Measurements from ENCODE around the gene OR1I1. TPM values are rescaled to one million over a fixed set of nuclear protein-coding genes. Genes with fewer than 3 reads are reported as not detected.
"Not testable (repeated sequence)": the region's sequence is repeated elsewhere in the genome, so short reads cannot be mapped to it uniquely, and the experiment has no call there.

The OR1I1 gene, protein sequence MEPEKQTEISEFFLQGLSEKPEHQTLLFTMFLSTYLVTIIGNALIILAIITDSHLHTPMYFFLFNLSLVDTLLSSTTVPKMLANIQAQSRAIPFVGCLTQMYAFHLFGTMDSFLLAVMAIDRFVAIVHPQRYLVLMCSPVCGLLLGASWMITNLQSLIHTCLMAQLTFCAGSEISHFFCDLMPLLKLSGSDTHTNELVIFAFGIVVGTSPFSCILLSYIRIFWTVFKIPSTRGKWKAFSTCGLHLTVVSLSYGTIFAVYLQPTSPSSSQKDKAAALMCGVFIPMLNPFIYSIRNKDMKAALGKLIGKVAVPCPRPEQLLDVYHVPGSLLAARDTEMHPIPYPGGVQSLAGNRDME
- not detected in 2 replicates for total RNA-seq

DNA sequence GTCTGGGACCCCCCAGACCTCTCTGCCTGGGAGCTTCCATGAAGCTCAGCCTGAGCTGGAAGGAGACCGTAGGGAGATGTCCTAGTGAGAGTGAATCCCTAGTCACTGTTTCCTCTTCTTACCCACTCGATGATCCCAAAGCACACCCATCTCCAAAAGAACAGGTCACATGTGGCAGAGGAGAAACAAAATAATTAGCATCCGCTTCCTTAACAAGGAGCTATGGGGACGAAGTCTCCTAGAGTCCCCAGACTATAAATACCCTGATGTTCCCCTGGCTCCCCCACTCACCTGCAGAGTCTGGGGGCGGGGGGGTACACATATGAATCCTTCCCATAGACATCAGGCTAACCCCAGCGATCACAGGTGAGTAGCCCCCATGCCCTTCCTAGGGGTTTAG lies at the start of gene OR1I1:
OR1I1 (plus strand) TSS at position 301 of the 400 bp plus-strand sequence. CDS start 4,855 bp downstream, outside the sequence.
- DNase-seq (ENCODE audit: low read depth, low spot score), result no peak

DNA sequence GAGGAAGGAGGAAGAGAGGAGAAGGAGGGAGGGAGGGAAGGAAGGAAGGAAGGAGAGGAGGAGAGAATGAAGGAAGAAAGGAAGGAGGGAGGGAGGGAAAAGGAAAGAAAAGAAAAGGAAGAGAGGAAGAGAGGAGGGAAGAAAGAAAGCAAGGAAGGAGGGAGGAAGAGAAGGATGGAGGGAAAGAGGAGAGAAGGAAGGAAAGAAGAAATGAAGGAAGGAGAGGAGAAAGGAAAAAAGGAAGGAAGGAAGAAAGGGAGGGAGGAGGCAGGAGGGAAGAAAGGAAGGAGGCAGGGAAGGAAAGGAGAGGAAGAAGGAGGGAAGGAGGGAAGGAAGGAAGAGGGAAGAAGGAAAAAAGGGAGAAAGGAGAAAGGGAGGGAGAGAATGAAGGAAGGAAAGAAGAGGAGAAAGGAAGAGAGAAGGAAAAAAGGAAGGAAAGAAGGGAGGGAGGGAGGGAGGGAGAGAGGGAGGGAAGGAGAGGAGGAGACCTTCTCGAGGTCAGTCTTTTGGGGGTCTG lies 46.2 kb upstream of the OR1I1 start:
- DNase-seq (ENCODE audit: low read depth, low spot score), result no peak

DNA sequence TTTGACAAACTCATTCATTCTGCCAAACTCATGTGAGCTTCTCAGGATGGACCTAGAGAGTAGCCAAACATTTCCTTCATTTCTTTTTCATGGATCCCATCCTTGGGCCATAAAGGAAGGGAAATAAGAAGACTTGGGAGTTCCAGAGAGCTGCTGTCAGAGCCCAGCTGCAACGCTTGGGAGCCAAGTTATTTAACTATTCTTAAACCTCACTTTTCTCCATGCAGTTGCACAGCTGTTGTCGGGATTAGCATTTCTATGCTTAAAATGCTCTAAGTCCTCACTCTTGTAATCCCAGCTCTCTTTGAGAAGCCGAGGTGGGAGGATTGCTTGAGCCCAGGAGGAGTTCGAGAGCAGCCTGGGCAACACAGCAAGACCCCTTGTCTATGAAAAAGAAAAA lies 44.4 kb upstream of the OR1I1 start:
- no peak for DNase-seq (ENCODE audit: low read depth, low spot score)

DNA sequence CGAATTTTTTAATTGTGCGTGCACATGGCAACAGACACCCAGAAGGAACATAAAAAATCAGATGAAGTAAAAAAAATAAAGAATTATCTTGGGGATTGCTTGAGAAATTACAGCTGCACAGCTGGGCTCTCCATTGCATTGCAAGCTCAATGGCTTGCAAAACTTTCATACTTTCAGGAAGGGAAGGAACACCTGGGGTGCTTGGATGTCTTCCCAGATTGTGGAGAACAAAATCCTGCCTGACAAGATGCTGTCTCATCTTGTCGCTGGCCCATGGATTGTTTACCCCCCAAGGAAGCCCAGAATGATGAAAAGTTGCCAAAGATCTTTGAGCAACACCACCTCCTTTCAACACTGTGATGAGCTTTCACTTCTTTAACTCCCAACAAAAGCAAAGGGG lies 43.7 kb upstream of the OR1I1 start:
- no peak for DNase-seq (ENCODE audit: low read depth, low spot score)

DNA sequence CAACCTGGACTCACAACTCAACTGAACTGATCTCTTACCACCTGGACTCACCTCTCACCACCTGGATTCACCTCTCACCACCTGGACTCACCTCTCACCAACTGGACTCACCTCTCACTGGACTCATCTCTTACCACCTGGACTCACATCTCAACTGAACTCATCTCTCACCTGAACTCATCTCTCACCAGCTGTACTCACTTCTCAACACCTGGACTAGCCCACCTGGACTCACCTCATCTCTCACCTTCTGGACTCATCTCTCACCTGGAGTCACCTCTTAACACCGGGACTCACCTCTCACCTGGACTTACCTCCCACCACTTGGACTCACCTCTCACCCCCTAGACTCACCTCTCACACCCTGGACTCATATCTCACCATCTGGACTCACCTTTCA lies 40.0 kb upstream of the OR1I1 start:
- no peak for DNase-seq (ENCODE audit: low read depth, low spot score)

DNA sequence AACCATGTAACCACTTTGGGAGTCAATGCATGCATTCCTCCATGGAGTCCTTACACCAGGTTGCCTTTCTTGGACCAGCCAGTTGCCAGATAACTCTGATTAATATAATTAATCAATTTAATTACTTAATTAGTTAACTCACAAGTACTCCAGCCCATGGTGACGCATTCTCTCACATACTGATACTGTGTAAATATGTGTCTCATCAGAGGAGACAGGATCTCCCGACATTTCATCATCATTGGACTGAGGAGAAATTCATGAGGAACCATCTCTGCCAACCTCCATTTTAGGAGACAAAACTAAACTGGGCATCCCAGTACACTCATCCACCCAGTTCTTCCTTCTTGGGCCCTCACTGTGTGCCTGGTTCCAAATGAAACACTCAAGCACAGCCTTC lies 39.2 kb upstream of the OR1I1 start:
- DNase-seq (ENCODE audit: low read depth, low spot score), result no peak

DNA sequence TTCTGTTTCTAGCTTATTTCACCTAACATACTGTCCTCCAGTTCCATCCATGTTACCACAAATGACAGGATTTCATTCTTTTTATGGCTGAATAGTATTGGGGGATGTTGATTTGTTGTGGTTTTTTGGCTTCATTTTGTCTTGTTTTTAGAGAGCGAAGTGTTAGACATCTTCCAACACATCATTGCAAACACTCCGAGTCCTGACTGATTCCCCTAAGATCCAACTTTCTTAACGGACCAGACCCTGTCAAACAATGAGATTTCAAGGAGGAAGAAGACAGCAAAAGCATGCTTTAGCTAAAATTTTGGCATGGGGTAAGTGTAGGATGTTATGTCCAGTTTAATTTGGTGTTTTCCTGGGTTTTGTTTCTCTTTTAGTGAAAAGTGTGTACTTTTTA lies 36.5 kb upstream of the OR1I1 start:
- DNase-seq (ENCODE audit: low read depth, low spot score), result no peak

DNA sequence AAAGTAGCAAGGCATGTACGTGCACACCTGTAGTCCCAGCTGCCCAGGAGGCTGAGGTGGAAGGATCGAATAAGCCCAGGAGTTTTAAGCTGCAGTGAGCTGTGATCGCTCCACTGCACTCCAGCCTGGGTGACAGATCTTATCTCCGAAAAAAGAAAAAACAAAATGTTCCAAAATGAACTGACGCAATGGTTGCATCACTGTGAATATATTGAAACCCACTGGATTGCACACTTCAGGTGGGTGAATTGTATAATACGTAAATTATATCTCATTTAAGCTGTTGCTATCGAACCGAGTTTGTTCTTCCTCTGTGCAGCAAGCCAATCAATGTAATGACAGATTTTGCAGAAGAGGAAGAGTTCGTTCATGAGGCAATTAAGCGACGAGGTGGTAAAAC lies 34.3 kb upstream of the OR1I1 start:
- no peak for DNase-seq (ENCODE audit: low read depth, low spot score)

DNA sequence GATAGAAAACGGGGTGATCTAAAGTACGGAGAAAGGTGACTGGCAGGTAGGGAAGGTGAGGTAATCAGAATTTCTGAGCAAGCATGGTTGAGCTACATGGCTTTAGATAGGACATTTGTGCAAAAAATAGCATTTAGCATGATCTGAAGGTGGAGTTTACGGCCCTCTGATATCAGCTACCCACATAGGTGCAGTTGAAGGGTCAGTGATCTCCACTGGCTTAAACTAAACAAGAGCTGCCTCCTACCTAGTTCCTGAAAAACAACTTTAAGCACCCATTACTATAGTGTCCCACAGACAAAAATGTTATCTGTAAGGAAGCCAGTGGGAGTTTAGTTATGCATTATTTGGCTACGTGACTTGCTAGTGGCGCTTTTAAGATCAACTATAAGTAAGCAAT lies 33.9 kb upstream of the OR1I1 start:
- no peak for DNase-seq (ENCODE audit: low read depth, low spot score)

DNA sequence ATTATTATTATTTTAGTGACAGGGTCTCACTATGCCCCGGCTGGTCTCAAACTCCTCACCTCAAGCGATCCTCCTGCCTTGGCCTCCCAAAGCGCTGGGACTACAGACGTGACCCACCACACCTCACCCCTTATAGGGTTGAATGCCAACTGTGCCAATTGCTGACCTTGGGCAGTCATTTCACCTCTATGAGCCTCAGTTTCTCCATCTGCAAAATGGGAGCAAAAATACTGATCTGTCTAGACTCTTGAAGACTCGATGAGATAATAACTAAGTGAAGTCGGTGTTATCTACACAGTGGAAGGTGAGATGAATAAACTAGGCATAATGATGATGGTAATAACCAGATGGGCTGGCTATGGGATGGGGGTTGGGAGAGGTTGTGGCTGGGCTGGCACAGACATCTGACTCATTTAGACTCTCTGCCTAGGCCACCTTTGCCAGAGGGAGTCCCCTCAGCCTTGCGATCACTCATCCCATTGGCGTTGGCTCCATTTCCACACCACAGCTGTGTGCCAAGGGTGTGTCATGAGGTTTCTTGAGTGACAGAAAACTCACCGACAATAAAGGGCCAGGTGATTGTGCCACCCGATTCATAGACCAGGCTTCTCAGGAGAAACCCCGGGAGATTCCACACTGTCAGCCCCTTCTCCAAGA lies 33.0 kb upstream of the OR1I1 start, which contains the start of gene CASP14:
CASP14 (plus strand) TSS at position 596 of the 657 bp plus-strand sequence. CDS start 2,772 bp downstream, outside the sequence.
- no peak for DNase-seq (ENCODE audit: low read depth, low spot score)

DNA sequence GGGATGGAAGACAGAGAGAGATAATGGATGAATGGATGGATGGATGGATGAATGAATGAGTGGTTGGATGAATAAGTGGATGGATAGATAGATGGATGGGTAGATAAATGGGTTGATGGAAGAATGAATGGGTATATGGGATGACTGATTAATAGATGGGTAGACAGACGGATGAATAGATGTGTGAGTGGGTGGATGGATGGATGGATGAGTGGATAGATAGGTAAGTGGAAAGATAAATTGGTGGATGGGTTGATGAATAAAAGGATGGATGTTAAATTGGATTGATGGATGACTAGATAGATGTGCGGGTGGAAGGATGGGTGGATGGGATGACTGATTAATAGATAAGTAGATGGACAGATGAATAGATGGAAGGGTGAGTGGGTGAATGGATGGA lies 31.4 kb upstream of the OR1I1 start:
- DNase-seq (ENCODE audit: low read depth, low spot score), result no peak

DNA sequence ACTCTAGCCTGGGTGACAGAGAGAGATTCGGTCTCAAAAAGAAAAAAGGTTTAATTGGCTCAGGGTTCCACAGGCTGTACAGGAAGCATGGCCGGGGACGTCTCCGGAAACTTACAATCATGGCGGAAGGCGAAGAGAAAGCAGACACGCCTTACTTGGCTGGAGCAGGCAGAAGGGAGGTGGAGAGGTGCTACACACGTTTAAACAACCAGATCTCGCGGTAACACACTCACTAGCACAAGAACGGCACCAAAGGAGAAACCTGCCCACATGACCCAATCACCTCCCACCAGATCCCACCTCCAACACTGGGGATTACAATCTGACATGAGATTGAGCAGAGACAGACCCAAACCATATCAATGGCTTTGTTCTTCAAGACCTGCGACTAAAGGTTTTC lies 20.0 kb upstream of the OR1I1 start:
- no peak for DNase-seq (ENCODE audit: low read depth, low spot score)

DNA sequence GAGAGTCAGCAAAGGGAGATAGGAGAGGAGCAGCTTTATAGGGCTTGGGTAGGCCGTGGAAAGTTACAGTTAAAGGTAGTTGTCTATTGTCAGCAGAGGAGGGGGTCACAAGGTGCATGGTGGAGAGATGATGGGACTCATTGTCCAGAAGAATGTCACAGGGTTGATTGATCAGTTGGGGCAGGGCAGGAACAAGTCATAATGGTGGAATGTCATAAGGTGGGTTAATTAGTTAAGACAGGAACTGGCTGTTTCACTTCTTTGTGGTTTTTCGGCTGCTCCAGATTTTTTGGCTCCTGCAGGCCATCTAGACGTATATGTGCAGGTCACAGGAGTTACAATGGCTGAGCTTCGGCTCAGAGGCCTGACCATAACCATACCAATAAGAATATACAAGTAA lies 11.6 kb upstream of the OR1I1 start:
- DNase-seq (ENCODE audit: low read depth, low spot score), result not testable (repeated sequence)

DNA sequence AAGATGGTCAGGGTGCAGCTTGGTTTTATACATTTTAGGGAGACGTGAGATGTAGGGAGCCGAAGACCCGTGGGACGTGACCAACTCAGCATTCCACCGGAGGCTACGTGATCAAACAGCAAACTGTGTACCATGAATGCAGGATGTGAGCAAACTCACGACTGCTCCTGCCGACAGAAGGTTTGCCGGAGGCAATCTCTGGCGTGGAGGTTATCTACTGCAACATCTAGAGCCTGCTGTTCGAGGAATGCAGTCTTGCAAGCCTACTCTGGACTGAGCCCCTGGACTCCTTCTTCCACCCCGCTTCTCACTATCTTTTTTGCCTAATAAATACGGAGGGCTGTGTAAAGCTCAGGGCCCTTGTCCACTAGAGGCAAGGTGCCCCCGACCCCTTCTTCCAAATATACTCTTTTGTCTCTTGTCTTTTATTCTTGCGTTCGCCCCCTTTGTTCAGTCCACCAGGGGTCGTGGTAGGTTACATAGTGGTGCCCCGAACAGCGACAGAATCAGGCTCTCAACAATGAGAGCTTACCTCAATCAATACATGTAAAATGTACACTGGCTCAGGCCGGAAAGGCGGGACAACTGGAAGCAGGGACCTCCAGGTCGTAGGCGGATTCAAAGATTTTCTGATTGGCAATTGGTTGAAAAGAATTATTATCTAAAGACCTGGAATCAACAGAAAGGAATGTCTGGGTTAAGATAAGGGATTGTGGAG lies 8.9 kb upstream of the OR1I1 start:
- DNase-seq (ENCODE audit: low read depth, low spot score), result no peak

DNA sequence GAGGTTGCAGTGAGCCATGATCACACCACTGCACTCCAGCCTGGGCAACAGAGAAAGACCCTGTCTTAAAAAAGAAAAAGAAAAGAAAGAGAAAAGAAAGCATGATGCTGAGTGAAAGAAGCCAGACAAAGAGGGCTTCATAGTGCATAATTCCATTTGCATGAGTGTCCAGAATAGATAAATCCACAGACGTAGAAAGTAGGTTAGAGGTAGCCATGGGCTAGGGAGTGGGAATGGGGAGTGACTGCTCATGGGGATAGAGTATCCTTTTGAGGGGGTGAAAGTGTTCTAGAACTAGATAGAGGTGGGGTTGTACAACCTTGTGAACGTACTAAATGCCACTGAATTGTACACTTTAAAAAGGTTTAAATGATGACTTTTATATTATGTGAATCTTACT lies 7.6 kb upstream of the OR1I1 start:
- no peak for DNase-seq (ENCODE audit: low read depth, low spot score)

DNA sequence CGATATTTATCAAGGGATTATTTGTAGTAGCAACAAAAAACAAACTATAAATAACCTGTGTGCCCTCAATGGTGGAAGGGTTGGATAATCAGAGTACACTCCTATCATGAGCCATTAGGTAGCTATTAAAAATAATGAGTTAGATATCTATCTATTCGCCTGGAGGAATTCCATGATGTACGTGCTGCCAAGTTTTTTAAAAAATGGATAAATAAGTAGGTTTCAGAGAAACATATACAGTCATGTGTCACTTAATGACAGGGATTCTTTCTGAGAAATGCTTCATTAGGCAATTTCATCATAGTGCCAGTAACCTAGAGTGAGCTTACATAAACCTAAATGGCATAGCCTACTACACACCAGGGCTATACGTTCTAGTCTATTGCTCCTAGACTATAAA lies 6.2 kb upstream of the OR1I1 start:
- no peak for DNase-seq (ENCODE audit: low read depth, low spot score)

DNA sequence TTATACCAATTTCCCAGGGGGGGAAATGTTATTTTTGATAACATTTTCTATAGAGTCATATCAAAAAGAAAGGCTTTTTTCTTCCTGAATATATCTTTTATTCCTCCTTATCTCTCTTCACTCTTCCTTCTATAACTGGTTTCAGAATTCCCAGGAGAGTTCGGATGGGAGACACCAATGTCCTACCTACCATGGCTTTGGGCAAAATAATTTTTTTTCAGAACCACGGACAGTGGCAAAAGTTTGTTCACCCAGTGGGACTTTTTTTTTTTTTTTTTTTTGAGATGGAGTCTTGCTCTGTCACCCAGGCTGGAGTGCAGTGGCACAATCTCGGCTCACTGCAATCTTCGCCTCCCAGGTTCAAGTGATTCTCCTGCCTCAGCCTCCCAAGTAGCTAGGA lies 2.0 kb upstream of the OR1I1 start:
- DNase-seq (ENCODE audit: low read depth, low spot score), result not testable (repeated sequence)

DNA sequence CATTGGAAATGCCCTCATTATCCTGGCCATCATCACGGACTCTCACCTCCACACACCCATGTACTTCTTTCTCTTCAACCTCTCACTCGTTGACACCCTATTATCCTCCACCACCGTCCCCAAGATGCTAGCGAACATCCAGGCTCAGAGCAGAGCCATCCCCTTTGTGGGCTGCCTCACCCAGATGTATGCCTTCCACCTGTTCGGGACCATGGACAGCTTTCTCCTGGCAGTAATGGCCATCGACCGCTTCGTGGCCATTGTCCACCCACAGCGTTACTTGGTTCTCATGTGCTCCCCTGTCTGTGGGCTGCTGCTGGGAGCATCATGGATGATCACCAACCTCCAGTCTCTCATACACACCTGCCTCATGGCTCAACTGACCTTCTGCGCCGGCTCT lies 5.2 kb downstream of the OR1I1 start:
- no peak for DNase-seq (ENCODE audit: low read depth, low spot score)

DNA sequence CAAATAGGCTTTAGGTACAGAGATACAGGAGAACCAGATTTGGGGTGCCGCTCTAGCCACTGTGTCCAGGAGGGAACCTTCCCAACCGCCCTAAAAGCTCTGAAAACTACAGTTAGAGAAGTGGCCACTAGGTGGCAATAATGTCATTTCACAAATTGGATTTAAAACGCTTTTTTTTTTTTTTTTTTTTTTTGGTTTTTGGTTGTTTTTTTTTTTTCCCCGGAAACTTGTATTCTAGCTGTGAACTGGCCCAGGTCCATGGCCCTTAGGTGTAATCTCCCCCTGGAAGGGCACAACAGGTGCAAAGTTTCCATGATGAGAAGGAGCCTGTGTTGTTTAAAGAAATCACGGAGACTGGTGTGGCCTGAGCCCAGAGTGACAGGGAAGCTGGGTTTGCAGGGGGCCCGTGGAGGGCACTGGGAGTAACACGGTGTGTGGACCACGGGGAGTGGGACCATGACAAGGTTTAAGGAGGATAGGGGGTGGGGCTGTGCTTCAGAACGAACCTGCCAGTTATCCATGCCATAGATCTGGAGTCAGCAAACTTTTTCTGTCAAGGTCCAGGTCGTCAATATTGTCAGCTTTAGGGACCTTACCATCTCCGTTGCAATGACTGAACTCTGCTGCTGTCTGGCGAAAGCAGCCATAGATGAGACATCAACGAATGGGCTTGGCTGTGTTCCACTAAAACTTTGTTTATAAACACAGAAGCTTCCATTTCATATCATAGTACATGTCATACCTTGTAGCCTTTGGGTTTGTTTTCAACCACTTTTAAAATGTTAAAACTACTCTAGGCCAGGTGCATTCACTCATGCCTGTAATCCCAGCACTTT lies 10.1 kb downstream of the OR1I1 start:
- no peak for DNase-seq (ENCODE audit: low read depth, low spot score)

DNA sequence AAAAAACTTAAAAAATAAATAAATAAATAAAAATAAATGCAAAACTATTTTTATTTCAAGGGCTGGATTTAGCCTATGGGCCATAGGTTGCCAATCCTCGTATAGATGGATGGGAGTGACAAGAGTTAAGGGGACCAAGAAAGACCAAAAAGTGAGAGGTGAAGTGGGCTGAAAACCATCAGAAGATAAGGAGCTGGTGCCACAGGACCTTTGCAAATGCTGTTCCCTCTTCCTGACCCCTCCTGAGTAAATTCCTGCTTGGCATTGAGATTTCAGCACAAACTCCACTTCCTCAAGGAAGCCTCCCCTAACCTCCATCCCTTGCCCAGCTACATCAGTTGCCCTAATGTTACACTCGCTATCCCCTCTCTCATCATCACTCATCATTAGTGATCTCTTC lies 11.0 kb downstream of the OR1I1 start:
- no peak for DNase-seq (ENCODE audit: low read depth, low spot score)

DNA sequence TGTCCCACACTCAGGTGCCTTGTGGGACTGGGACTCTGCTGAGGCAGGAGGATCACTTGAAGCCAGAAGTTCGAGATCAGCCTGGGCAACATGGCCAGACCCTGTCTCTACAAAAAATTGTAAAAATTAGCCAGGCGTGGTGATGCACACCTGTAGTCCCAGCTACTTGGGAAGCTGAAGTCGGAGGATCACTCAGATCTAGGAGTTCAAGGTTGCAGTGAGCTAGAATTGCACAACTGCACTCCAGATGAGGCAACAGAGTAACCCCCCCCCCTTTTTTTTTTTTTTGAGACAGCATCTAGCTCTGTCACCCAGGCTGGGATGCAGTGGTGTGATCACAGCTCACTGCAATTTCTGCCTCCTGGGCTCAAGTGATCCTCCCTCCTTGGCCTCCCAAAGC lies 14.2 kb downstream of the OR1I1 start:
- DNase-seq (ENCODE audit: low read depth, low spot score), result no peak

Measured in pulmonary artery endothelial cell (primary cell).